B cell (primary cell): ENCODE results near the gene KIF25.

Source experiments
- CTCF ChIP-seq: fragments of 200-600 bp; IDR thresholded peaks from one replicate; pipeline ENCODE4 v1.8.0; 2022; ENCODE audit warnings: antibody characterized with exemption, mild to moderate bottlenecking
- EZH2 ChIP-seq: IDR thresholded peaks from 2 replicates; pipeline ENCODE4 v1.6.1; 2012; ENCODE audit warnings: borderline replicate concordance, low read depth, mild to moderate bottlenecking, moderate library complexity, low read length; ENCODE audit not compliant: insufficient read depth, poor library complexity, severe bottlenecking

GRCh38 chr6:167981916-167982462 is 15.5 kb upstream of the KIF25 start:
- no peak for TF ChIP-seq CTCF
- TF ChIP-seq EZH2 = no peak
